ENCODE measurements around the gene CPEB3. TPM values are rescaled to one million over a fixed set of nuclear protein-coding genes. Genes with fewer than 3 reads are reported as not detected.
"Not testable (repeated sequence)": the region's sequence is repeated elsewhere in the genome, so short reads cannot be mapped to it uniquely, and the experiment has no call there.

The CPEB3 gene
- total RNA-seq, 1 donor from 2014 or later = 13.6 TPM

GRCh38 chr10:92222603-92223262, 68.1 kb downstream of the CPEB3 start:
- peaks cover 13% of the 10 kb centered on the region for H3K36me3 ChIP-seq
- no peak for DNase-seq
- no peaks in the 10 kb centered on the region for H3K27me3 ChIP-seq (ENCODE audit: low read depth)
- peaks cover 17% of the 10 kb centered on the region for H3K4me1 ChIP-seq
- intact Hi-C loops (cut with micrococcal nuclease) = no loop called here
- no peak overlapping the region for H3K27ac ChIP-seq (replicated peaks)
- H3K4me3 ChIP-seq = no peak overlapping the region
- TF ChIP-seq CTCF (IDR thresholded peaks at IDR 0.05; ENCODE audit: borderline replicate concordance) = no peak
- H3K9me3 ChIP-seq (replicated peaks) = no peaks in the 10 kb centered on the region

GRCh38 chr10:92219559-92219958, 71.3 kb downstream of the CPEB3 start:
- Histone ChIP-seq H3K4me1 (peaks cover 12% of the 10 kb centered on the region), H3K27me3 (ENCODE audit: low read depth) (no peaks in the 10 kb centered on the region), H3K36me3 (peaks cover 15% of the 10 kb centered on the region), H3K4me3 (no peak overlapping the region), H3K27ac (replicated peaks) (no peak overlapping the region), H3K9me3 (replicated peaks) (no peaks in the 10 kb centered on the region)
- no peak for DNase-seq
- no peak for TF ChIP-seq CTCF (IDR thresholded peaks at IDR 0.05; ENCODE audit: borderline replicate concordance)
- intact Hi-C loops (cut with micrococcal nuclease) = no loop called here

GRCh38 chr10:92218569-92218968, 72.3 kb downstream of the CPEB3 start:
- TF ChIP-seq CTCF (IDR thresholded peaks at IDR 0.05; ENCODE audit: borderline replicate concordance) = no peak
- peaks cover 15% of the 10 kb centered on the region for H3K36me3 ChIP-seq
- peaks cover 12% of the 10 kb centered on the region for H3K4me1 ChIP-seq
- intact Hi-C loops (cut with micrococcal nuclease) = no loop called here
- DNase-seq = no peak
- H3K4me3 ChIP-seq = no peak overlapping the region
- H3K9me3 ChIP-seq (replicated peaks) = peaks cover 3% of the 10 kb centered on the region
- no peaks in the 10 kb centered on the region for H3K27me3 ChIP-seq (ENCODE audit: low read depth)
- no peak overlapping the region for H3K27ac ChIP-seq (replicated peaks)

- DNase-seq; H3K27ac ChIP-seq (replicated peaks); H3K4me1 ChIP-seq; H3K4me3 ChIP-seq; H3K27me3 ChIP-seq (ENCODE audit: low read depth); intact Hi-C loops (cut with micrococcal nuclease); H3K9me3 ChIP-seq (replicated peaks): not testable (repeated sequence)
- peaks cover 11% of the 10 kb centered on the region for H3K36me3 ChIP-seq
Observed at GRCh38 chr10:92216608-92217007, 74.3 kb downstream of the CPEB3 start.

GRCh38 chr10:92215222-92215621, 75.7 kb downstream of the CPEB3 start:
- H3K27me3 ChIP-seq (ENCODE audit: low read depth); H3K27ac ChIP-seq (replicated peaks); H3K36me3 ChIP-seq; DNase-seq; intact Hi-C loops (cut with micrococcal nuclease); H3K9me3 ChIP-seq (replicated peaks); H3K4me3 ChIP-seq: not testable (repeated sequence)
- peaks cover 20% of the 10 kb centered on the region for H3K4me1 ChIP-seq

- no peak for DNase-seq
- H3K27me3 ChIP-seq (ENCODE audit: low read depth) = no peaks in the 10 kb centered on the region
- H3K4me3 ChIP-seq = no peak overlapping the region
- H3K27ac ChIP-seq (replicated peaks) = no peak overlapping the region
- intact Hi-C loops (cut with micrococcal nuclease) = no loop called here
- no peak for TF ChIP-seq CTCF (IDR thresholded peaks at IDR 0.05; ENCODE audit: borderline replicate concordance)
- peaks cover 7% of the 10 kb centered on the region for H3K36me3 ChIP-seq
- H3K4me1 ChIP-seq = peaks cover 36% of the 10 kb centered on the region
- peaks cover 3% of the 10 kb centered on the region for H3K9me3 ChIP-seq (replicated peaks)
Observed at GRCh38 chr10:92213049-92213448, 77.8 kb downstream of the CPEB3 start.

Data from left ventricle myocardium inferior (tissue), 1 donor.